HCT116 (cell line): ENCODE results near the gene USH1G. TPM values are rescaled to one million over a fixed set of nuclear protein-coding genes. Genes with fewer than 3 reads are reported as not detected.

Experiments
- ATAC-seq: fragments of 200-7000 bp; cut with Tn5 transposase; 2 replicates; pipeline ENCODE4 v1.9.1; 2020; ENCODE audit warnings: mild to moderate bottlenecking, moderate library complexity
- BruUV-seq: library from RNA; stranded (reverse); fragments of 400-500 nt; replicated peaks from 2 replicates; lab custom pipeline; 2021; lab: Mats Ljungman, UMichigan
- CTCF ChIA-PET: fragments of 300-600 bp; sonication (Branson Sonifier 250); formaldehyde crosslinking; loops from one replicate; lab custom pipeline; 2021; ENCODE audit warnings: antibody characterized with exemption; lab: Charles Lee
- POLR2A ChIA-PET: fragments of 300-600, 350-600 bp; sonication (Branson Sonifier 250); formaldehyde crosslinking; loops from one replicate; lab custom pipeline; 2021; ENCODE audit warnings: antibody characterized with exemption; lab: Charles Lee
- RAD21 ChIA-PET, 2 experiments: fragments of 300-600 bp; sonication (Branson Sonifier 250); formaldehyde crosslinking; loops; one replicate each; lab custom pipeline; 2023; ENCODE audit warnings: low total read pairs in 2 of 2; ENCODE audit not compliant: uncharacterized antibody in 2 of 2, unreplicated experiment in 2 of 2, low non-redundant PET in 1 of 2; lab: Charles Lee
- DNase-seq: peaks from one replicate; pipeline ENCODE4 v3.0.0-alpha.2; 2010; ENCODE audit warnings: low read depth, low spot score
- H2AFZ ChIP-seq: fragments of 200-600 bp; shearing (Covaris generic), sonication (generic); 2 replicates; pipeline ENCODE4 v1.6.1; 2017; ENCODE audit warnings: low read depth, mixed run types, mixed read lengths, antibody characterized with exemption, low read length; ENCODE audit not compliant: poor library complexity, severe bottlenecking
- H3K27ac ChIP-seq: 2 replicates; pipeline ENCODE4 v1.5.1; 2012; ENCODE audit warnings: low read depth, low read length
- H3K27me3 ChIP-seq: fragments of 200-600 bp; sonication (generic); 2 replicates; pipeline ENCODE4 v1.6.1; 2016; ENCODE audit warnings: mixed run types, low read length, mixed read lengths; ENCODE audit not compliant: insufficient read depth
- H3K36me3 ChIP-seq, 2 experiments: fragments of 200-500 bp in 1 of 2; fragments of 200-600 bp in 1 of 2; sonication (Bioruptor generic) in 1 of 2; sonication (generic) in 1 of 2; 2 replicates each; pipeline versions ENCODE4 v1.5.1 to v1.6.1; 2014 to 2016; ENCODE audit warnings: low read length in 2 of 2, inconsistent platforms in 1 of 2, mixed read lengths in 1 of 2, mixed run types in 1 of 2; ENCODE audit not compliant: insufficient read depth in 2 of 2, control insufficient read depth in 1 of 2
- H3K4me1 ChIP-seq, 2 experiments: fragments of 200-600 bp in 1 of 2; sonication (generic) in 1 of 2; 2 replicates each; pipeline versions ENCODE4 v1.5.1 to v1.6.1; 2012 to 2017; ENCODE audit warnings: low read length in 2 of 2, inconsistent platforms in 1 of 2, mild to moderate bottlenecking in 1 of 2, mixed read lengths in 1 of 2, mixed run types in 1 of 2, moderate library complexity in 1 of 2; ENCODE audit not compliant: insufficient read depth in 2 of 2, control insufficient read depth in 1 of 2
- H3K4me2 ChIP-seq: fragments of 200-600 bp; sonication (generic); 2 replicates; pipeline ENCODE4 v1.6.1; 2017; ENCODE audit warnings: mixed run types, low read length, mixed read lengths
- H3K4me3 ChIP-seq, 2 experiments: fragments of 200-600 bp in 1 of 2; sonication (generic) in 1 of 2; replicated peaks in 1 of 2; 2 replicates each; pipeline ENCODE4 v1.5.1; 2011 to 2016; ENCODE audit warnings: low read length in 2 of 2, control low read depth in 1 of 2, low read depth in 1 of 2, mild to moderate bottlenecking in 1 of 2, mixed read lengths in 1 of 2, mixed run types in 1 of 2
- H3K79me2 ChIP-seq: fragments of 200-600 bp; sonication (generic); 2 replicates; pipeline ENCODE4 v1.6.1; 2017; ENCODE audit warnings: mild to moderate bottlenecking, mixed run types, low read length, moderate library complexity, mixed read lengths; ENCODE audit not compliant: insufficient read depth
- H3K9ac ChIP-seq: fragments of 200-600 bp; sonication (generic); 2 replicates; pipeline ENCODE4 v1.6.1; 2016; ENCODE audit warnings: low read length, mixed read lengths
- H3K9me2 ChIP-seq: fragments of 200-600 bp; sonication (generic), shearing (Covaris generic); 2 replicates; pipeline ENCODE4 v1.6.1; 2017; ENCODE audit warnings: mixed run types, mild to moderate bottlenecking, moderate library complexity; ENCODE audit not compliant: insufficient read depth
- H3K9me3 ChIP-seq, 2 experiments: fragments of 200-500 bp in 1 of 2; fragments of 200-600 bp in 1 of 2; sonication (Bioruptor generic) in 1 of 2; sonication (generic) in 1 of 2; 2 replicates each; pipeline ENCODE4 v1.6.1; 2014 to 2017; ENCODE audit warnings: low read length in 2 of 2, mixed read lengths in 2 of 2, inconsistent platforms in 1 of 2, low read depth in 1 of 2, mild to moderate bottlenecking in 1 of 2, mixed run types in 1 of 2, moderate library complexity in 1 of 2; ENCODE audit not compliant: control insufficient read depth in 1 of 2, insufficient read depth in 1 of 2
- H4K20me1 ChIP-seq: fragments of 200-600 bp; sonication (generic), shearing (Covaris generic); 2 replicates; pipeline ENCODE4 v1.6.1; 2017; ENCODE audit warnings: mixed run types, mild to moderate bottlenecking, moderate library complexity; ENCODE audit not compliant: insufficient read depth
- CBX3 ChIP-seq: IDR thresholded peaks from 2 replicates; pipeline ENCODE4 v1.6.1; 2012; ENCODE audit warnings: low read depth
- CTCF ChIP-seq, 3 experiments: fragments of 200-600 bp in 1 of 3; sonication (generic) in 1 of 3; IDR thresholded peaks in 2 of 3; conservative IDR thresholded peaks in 1 of 3; 2 replicates each; pipeline ENCODE4 v1.5.1; 2012 to 2017; ENCODE audit warnings: low read depth in 2 of 3, low read length in 2 of 3, antibody characterized with exemption in 1 of 3, borderline replicate concordance in 1 of 3, control low read depth in 1 of 3, mild to moderate bottlenecking in 1 of 3, mixed read lengths in 1 of 3, mixed run types in 1 of 3, moderate library complexity in 1 of 3; ENCODE audit not compliant: insufficient read depth in 1 of 3
- ELF1 ChIP-seq: IDR thresholded peaks from 2 replicates; pipeline ENCODE4 v1.6.1; 2012; ENCODE audit warnings: low read depth, borderline replicate concordance
- EZH2 ChIP-seq: fragments of 200-600 bp; sonication (generic); IDR thresholded peaks from 2 replicates; pipeline ENCODE4 v1.6.1; 2017; ENCODE audit warnings: antibody characterized with exemption, mixed run types
- EZH2phosphoT487 ChIP-seq: fragments of 200-600 bp; IDR thresholded peaks from 2 replicates; pipeline ENCODE4 v1.6.1; 2018; ENCODE audit warnings: antibody characterized with exemption, borderline replicate concordance
- JUND ChIP-seq: IDR thresholded peaks from 2 replicates; pipeline ENCODE4 v1.6.1; 2012
- MAX ChIP-seq: IDR thresholded peaks from 2 replicates; pipeline ENCODE4 v1.6.1; 2012
- POLR2A ChIP-seq: IDR thresholded peaks from 2 replicates; pipeline ENCODE4 v1.7.0; 2011; ENCODE audit warnings: borderline replicate concordance; ENCODE audit not compliant: insufficient read depth, insufficient read length; ENCODE audit errors: extremely low read depth
- POLR2AphosphoS5 ChIP-seq: IDR thresholded peaks from 2 replicates; pipeline ENCODE4 v1.6.1; 2011; ENCODE audit warnings: mild to moderate bottlenecking, low read depth, low read length, moderate library complexity
- RAD21 ChIP-seq: IDR thresholded peaks from 2 replicates; pipeline ENCODE4 v1.6.1; 2012; ENCODE audit warnings: low read depth, mild to moderate bottlenecking
- SP1 ChIP-seq: IDR thresholded peaks from 2 replicates; pipeline ENCODE4 v1.6.1; 2012; ENCODE audit warnings: low read depth
- SRF ChIP-seq: IDR thresholded peaks from 2 replicates; pipeline ENCODE4 v1.6.1; 2012; ENCODE audit warnings: low read depth
- TCF7L2 ChIP-seq: IDR thresholded peaks from 2 replicates; pipeline ENCODE4 v1.7.0; 2011; ENCODE audit warnings: borderline replicate concordance, inconsistent platforms; ENCODE audit not compliant: insufficient read depth, insufficient read length; ENCODE audit errors: extremely low read depth
- YY1 ChIP-seq: IDR thresholded peaks from 2 replicates; pipeline ENCODE4 v1.6.1; 2011; ENCODE audit warnings: low read length, low read depth, moderate library complexity, mild to moderate bottlenecking; ENCODE audit not compliant: insufficient replicate concordance; ENCODE audit errors: extremely low read depth
- ZBTB33 ChIP-seq: IDR thresholded peaks from 2 replicates; pipeline ENCODE4 v1.6.1; 2011; ENCODE audit warnings: mild to moderate bottlenecking, low read length, moderate library complexity; ENCODE audit not compliant: insufficient replicate concordance; ENCODE audit errors: extremely low read depth
- ZNF274 ChIP-seq: fragments of 200-500 bp; sonication (Bioruptor generic); IDR thresholded peaks from 2 replicates; pipeline ENCODE4 v1.6.1; 2014; ENCODE audit warnings: mild to moderate bottlenecking, low read depth, low read length, inconsistent platforms
- intact Hi-C: fragments of 100-400 bp; cut with micrococcal nuclease; formaldehyde crosslinking; loops from 2 replicates; pipeline ENCODE4 v1.10.0; 2022
- total RNA-seq: library from RNA; stranded (reverse); gene quantifications from one replicate; pipeline ENCODE4 v1.2.1, GENCODE V29; 2021; ENCODE audit not compliant: unreplicated experiment

The USH1G gene
- total RNA-seq, 1 experiment from 2014 or later: 3.1 TPM

GRCh38 chr17:74877592-74878548, 45.2 kb downstream of the USH1G start:
- Histone ChIP-seq H2AFZ (peak overlapping the region; percentile 59), H4K20me1 (no peaks in the 10 kb centered on the region), H3K4me2 (peak overlapping the region; percentile 62), H3K79me2 (no peaks in the 10 kb centered on the region), H3K4me3 (no peak overlapping the region), H3K9me3 (no peaks in the 10 kb centered on the region), H3K9ac (peak overlapping the region; percentile 30; the same call in 1 of the 2 replicates), H3K36me3 (no peaks in the 10 kb centered on the region), H3K9me2 (no peaks in the 10 kb centered on the region), H3K4me1 (peaks cover 10 to 37% of the 10 kb centered on the region in 2 experiments), H3K27me3 (no peaks in the 10 kb centered on the region), H3K27ac (no peak overlapping the region)
- TF ChIP-seq CTCF (IDR thresholded peaks at IDR 0.05 in 2 of 3, conservative IDR thresholded peaks at IDR 0.05 in 1 of 3; ENCODE audit: borderline replicate concordance in 1 of 3, insufficient read depth in 1 of 3, low read depth in 2 of 3, low read length in 2 of 3) (no peak), EZH2phosphoT487 (no peak), EZH2 (no peak), JUND (no peak), SP1 (no peak), POLR2AphosphoS5 (no peak), SRF (no peak), POLR2A (no peak), CBX3 (no peak), MAX (no peak), TCF7L2 (no peak), RAD21 (no peak), ELF1 (no peak), ZNF274 (no peak), ZBTB33 (no peak), YY1 (no peak)
- POLR2A ChIA-PET: interaction anchor here (1.4 kb wide), 1 partner anchor 101 kb away, joined by 3 read pairs; the partner anchor contains the start of gene NAT9
- peak; percentile 23 for ATAC-seq
- peak; percentile 49 for DNase-seq
- no TSS peak for BruUV-seq
- intact Hi-C loops: no loop called here
- RAD21 ChIA-PET: interaction anchor here in 1 of 2 experiments (0.8 kb wide), 1 partner anchor 10 kb away, joined by 6 read pairs; no protein-coding TSS in a partner anchor
- CTCF ChIA-PET: interaction anchor here (1.4 kb wide), 1 partner anchor 15 kb away, joined by 3 read pairs; no protein-coding TSS in a partner anchor
